ENCODE measurements around the gene CYB5A.

- TF ChIP-seq, protein P1, sequence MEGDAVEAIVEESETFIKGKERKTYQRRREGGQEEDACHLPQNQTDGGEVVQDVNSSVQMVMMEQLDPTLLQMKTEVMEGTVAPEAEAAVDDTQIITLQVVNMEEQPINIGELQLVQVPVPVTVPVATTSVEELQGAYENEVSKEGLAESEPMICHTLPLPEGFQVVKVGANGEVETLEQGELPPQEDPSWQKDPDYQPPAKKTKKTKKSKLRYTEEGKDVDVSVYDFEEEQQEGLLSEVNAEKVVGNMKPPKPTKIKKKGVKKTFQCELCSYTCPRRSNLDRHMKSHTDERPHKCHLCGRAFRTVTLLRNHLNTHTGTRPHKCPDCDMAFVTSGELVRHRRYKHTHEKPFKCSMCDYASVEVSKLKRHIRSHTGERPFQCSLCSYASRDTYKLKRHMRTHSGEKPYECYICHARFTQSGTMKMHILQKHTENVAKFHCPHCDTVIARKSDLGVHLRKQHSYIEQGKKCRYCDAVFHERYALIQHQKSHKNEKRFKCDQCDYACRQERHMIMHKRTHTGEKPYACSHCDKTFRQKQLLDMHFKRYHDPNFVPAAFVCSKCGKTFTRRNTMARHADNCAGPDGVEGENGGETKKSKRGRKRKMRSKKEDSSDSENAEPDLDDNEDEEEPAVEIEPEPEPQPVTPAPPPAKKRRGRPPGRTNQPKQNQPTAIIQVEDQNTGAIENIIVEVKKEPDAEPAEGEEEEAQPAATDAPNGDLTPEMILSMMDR (IDR thresholded peaks at IDR 0.05) = no peak
- TF ChIP-seq POLR2A (IDR thresholded peaks at IDR 0.05) = no peak
- TF ChIP-seq EP300 (IDR thresholded peaks at IDR 0.05; ENCODE audit: low read depth) = no peak
- no peak for TF ChIP-seq POLR2AphosphoS5 (IDR thresholded peaks at IDR 0.05)
These were observed 10.5 kb downstream of the CYB5A start for GRCh38 chr18:74281011-74281979.
